K562 (cell line): Measurements from ENCODE around the gene DNAJB4. TPM values are rescaled to one million over a fixed set of nuclear protein-coding genes. Genes with fewer than 3 reads are reported as not detected.

ENCODE experiments used
- ARID4B ChIP-seq: sonication (generic); formaldehyde crosslinking; IDR thresholded peaks from 2 replicates; pipeline ENCODE4 v1.8.0; 2022; ENCODE audit warnings: mild to moderate bottlenecking, missing genetic modification reagents
- HDAC6 ChIP-seq: IDR thresholded peaks from 2 replicates; pipeline ENCODE4 v1.6.1; 2012; ENCODE audit warnings: low read depth, mild to moderate bottlenecking, control low read depth, inconsistent platforms, low read length, moderate library complexity
- MXI1 ChIP-seq: IDR thresholded peaks from 2 replicates; pipeline ENCODE4 v1.6.1; 2011; ENCODE audit warnings: low read depth, mild to moderate bottlenecking, improper control_type of control experiment, low read length
- MYC ChIP-seq, 2 experiments: fragments of 250-450 bp in 1 of 2; sonication (Bioruptor Pico) in 1 of 2; IDR thresholded peaks; 2 replicates each; pipeline versions ENCODE4 v1.5.1 to v1.6.1; 2012 to 2021; ENCODE audit warnings: low read depth in 2 of 2, borderline replicate concordance in 1 of 2, improper control_type of control experiment in 1 of 2, low read length in 1 of 2, mild to moderate bottlenecking in 1 of 2, moderate library complexity in 1 of 2
- ZNF592 ChIP-seq: fragments of 450-650 bp; IDR thresholded peaks from 2 replicates; pipeline ENCODE4 v1.6.1; 2017; ENCODE audit warnings: antibody characterized with exemption, mild to moderate bottlenecking
- polyA plus RNA-seq, 8 experiments: library from polyadenylated mRNA; depleted of rRNA in 4 of 8; stranded (reverse) in 5 of 8; unstranded in 3 of 8; fragments of >200 nt; fragmentation: Nextera tagmentation in 2 of 8; fragmentation: Illumina TruSeq in 1 of 8; extraction: Ambion mirVana in 2 of 8; extraction: Trizol in 1 of 8; gene quantifications; 2 replicates each; pipeline versions ENCODE4 v1.2.1 to v1.2.3, GENCODE V29; 2011 to 2014; ENCODE audit warnings: inconsistent platforms in 1 of 8, missing spikeins in 1 of 8
- total RNA-seq, 7 experiments: library from RNA; depleted of rRNA in 6 of 7; stranded (reverse); fragments of >200 nt in 6 of 7; fragmentation: Illumina TruSeq in 2 of 7; extraction: Trizol in 2 of 7; gene quantifications; 2 replicates each; pipeline versions ENCODE4 v1.2.1 to v1.2.3, GENCODE V29; 2011 to 2021; ENCODE audit warnings: low replicate concordance in 1 of 7

The DNAJB4 gene
- total and polyA plus RNA-seq, 9 of the 15 experiments (the other 6 are each of a cell fraction or from before 2014, with no cell fraction given) = 8.5 to 27.7 (median 19.8) TPM

GRCh38 chr1:78045563-78045925 lies 40.8 kb downstream of the DNAJB4 start (continued):
- TF ChIP-seq ARID4B (CRISPR knock-in tag) (no peak), ZNF592 (no peak), MYC (IDR thresholded peaks at IDR 0.05; ENCODE audit: low read depth, low read length) (no peak), MYC (CRISPR knock-in tag; IDR thresholded peaks at IDR 0.05; ENCODE audit: borderline replicate concordance, low read depth) (no peak), MXI1 (no peak), HDAC6 (no peak)
